Measurements from ENCODE around the gene RAPGEFL1. TPM values are rescaled to one million over a fixed set of nuclear protein-coding genes. Genes with fewer than 3 reads are reported as not detected.

The RAPGEFL1 gene
- total and polyA plus RNA-seq, 10 of the 15 experiments (the other 5 are each of a cell fraction or from before 2014, with no cell fraction given) = 0.13 to 3.2 (median 1.5) TPM

GRCh38 chr17:40173778-40174135 is 3.5 kb upstream of the RAPGEFL1 start:
- Histone ChIP-seq H3K4me1 (ENCODE audit: control insufficient read depth, insufficient read depth, low read length) (peaks cover 4% of the 10 kb centered on the region), H3K4me2 (ENCODE audit: control insufficient read depth, insufficient read depth) (no peak overlapping the region), H2AFZ (ENCODE audit: control insufficient read depth, low read depth, low read length) (no peak overlapping the region), H3K79me2 (ENCODE audit: control insufficient read depth, insufficient read depth, low read length) (no peaks in the 10 kb centered on the region), H3K36me3 (ENCODE audit: control insufficient read depth in 2 of 2, insufficient read depth in 2 of 2, low read length in 1 of 2) (peaks cover 16 to 17% of the 10 kb centered on the region in 2 experiments; a peak in 3 of 4 replicates), H3K27me3 (replicated peaks in 1 of 2; ENCODE audit: control insufficient read depth in 2 of 2, insufficient read depth in 2 of 2, low read length in 1 of 2) (no peaks in the 10 kb centered on the region), H3K27ac (ENCODE audit: control insufficient read depth, insufficient read depth) (no peak overlapping the region), H3K9me3 (replicated peaks; ENCODE audit: control insufficient read depth, insufficient read depth, low read length) (no peaks in the 10 kb centered on the region), H3K4me3 (no peak overlapping the region), H3K9ac (ENCODE audit: control insufficient read depth, insufficient read depth, low read length) (no peak overlapping the region), H4K20me1 (ENCODE audit: control insufficient read depth, insufficient read depth) (no peaks in the 10 kb centered on the region)
- CTCF ChIA-PET = interaction anchor here (0.6 to 5.1 kb wide), 5 partner anchors 17 to 255 kb away, joined by 3 to 42 read pairs (median 4); partner anchors contain the start of gene GSDMB
- POLR2A ChIA-PET = interaction anchor here (0.6 to 3.6 kb wide), 2 partner anchors 60 to 106 kb away, joined by 3 to 23 read pairs; no protein-coding TSS in a partner anchor
- intact Hi-C loops (cut with micrococcal nuclease; ENCODE audit: unreplicated experiment) (no loop called here), in situ Hi-C loops (cut with MboI) (no loop called here)
- ATAC-seq (no peak), DNase-seq (ENCODE audit: low read depth, low spot score) (no peak), FAIRE-seq (no peak)
- SMC1A ChIA-PET (ENCODE audit: uncharacterized antibody, unreplicated experiment) = interaction anchor here (1.0 to 5.1 kb wide), 2 partner anchors 34 to 61 kb away, joined by 3 to 35 read pairs; partner anchors contain the start of gene CASC3
- no peak for TF ChIP-seq BHLHE40 (IDR thresholded peaks at IDR 0.05; ENCODE audit: borderline replicate concordance in 1 of 2, low read depth in 2 of 2, low read length in 1 of 2)
- TF ChIP-seq BCL11A (IDR thresholded peaks at IDR 0.05; ENCODE audit: low read depth, low read length) = no peak
- TF ChIP-seq EED (IDR thresholded peaks at IDR 0.05; ENCODE audit: low read depth) = no peak
- no peak for TF ChIP-seq HSF1 (IDR thresholded peaks at IDR 0.05; ENCODE audit: low read depth, low read length)
- no peak for TF ChIP-seq E2F4 (IDR thresholded peaks at IDR 0.05; ENCODE audit: low read depth, low read length)
- no peak for TF ChIP-seq ZNF24 (IDR thresholded peaks at IDR 0.05)
- no peak for TF ChIP-seq ZNF274 (IDR thresholded peaks at IDR 0.05; ENCODE audit: insufficient read depth, insufficient read length)
- no peak for TF ChIP-seq RELA (IDR thresholded peaks at IDR 0.05; ENCODE audit: borderline replicate concordance, partially characterized antibody)
- no peak for TF ChIP-seq ZNF384 (IDR thresholded peaks at IDR 0.05; ENCODE audit: borderline replicate concordance, low read depth, low read length)
- no peak for TF ChIP-seq ETV6 (conservative IDR thresholded peaks at IDR 0.05 in 1 of 2, IDR thresholded peaks at IDR 0.05 in 1 of 2; ENCODE audit: borderline replicate concordance in 1 of 2, low read depth in 1 of 2)
- TF ChIP-seq RAD21 (IDR thresholded peaks at IDR 0.05; ENCODE audit: insufficient read depth, low read depth, low read length) = no peak
- no peak for TF ChIP-seq NBN (IDR thresholded peaks at IDR 0.05)
- TF ChIP-seq ZNF592 (IDR thresholded peaks at IDR 0.05) = no peak
- no peak for TF ChIP-seq SPI1 (IDR thresholded peaks at IDR 0.05; ENCODE audit: borderline replicate concordance, insufficient read depth, low read depth, low read length)
- TF ChIP-seq SREBF2 (IDR thresholded peaks at IDR 0.05; ENCODE audit: low read length) = no peak
- no peak for TF ChIP-seq TCF7 (IDR thresholded peaks at IDR 0.05; ENCODE audit: borderline replicate concordance)
- TF ChIP-seq NR2C2 (IDR thresholded peaks at IDR 0.05; ENCODE audit: borderline replicate concordance, control insufficient read depth, insufficient read length, low read depth) = no peak
- RAD21 ChIA-PET (ENCODE audit: unreplicated experiment) = interaction anchor here (0.7 to 1.6 kb wide), 3 partner anchors 60 to 216 kb away, joined by 3 to 4 read pairs (median 4); no protein-coding TSS in a partner anchor
- 76% methylated on average over 3 of the region's 3 CpGs for WGBS (ENCODE audit: insufficient coverage, insufficient replicate concordance, low lambda C conversion rate, missing lambda C conversion rate)
- BruUV-seq (replicated peaks) = no TSS peak
